Type B pancreatic cell (in vitro differentiated cells): ENCODE results near the gene KMT2C. TPM values are rescaled to one million over a fixed set of nuclear protein-coding genes. Genes with fewer than 3 reads are reported as not detected.
A peak's percentile ranks its signal among the peaks of the same experiment; 100 is the strongest.

ENCODE experiments used
- DNase-seq: peaks from one replicate; pipeline ENCODE4 v3.0.0; 2021; ENCODE audit warnings: mixed read lengths; ENCODE audit not compliant: unreplicated experiment; ENCODE audit errors: extremely low spot score
- H3K27ac Mint-ChIP-seq: 2 replicates; pipeline ENCODE4 v1.8.0; 2021; ENCODE audit warnings: mild to moderate bottlenecking, mixed read lengths
- H3K27me3 Mint-ChIP-seq: 2 replicates; pipeline ENCODE4 v1.8.0; 2021; ENCODE audit warnings: mixed read lengths
- H3K36me3 Mint-ChIP-seq: 2 replicates; pipeline ENCODE4 v1.8.0; 2021; ENCODE audit warnings: mixed read lengths
- H3K4me1 Mint-ChIP-seq: one replicate; pipeline ENCODE4 v1.8.0; 2021; ENCODE audit warnings: mixed read lengths; ENCODE audit not compliant: unreplicated experiment
- H3K4me3 Mint-ChIP-seq: 2 replicates; pipeline ENCODE4 v1.8.0; 2021; ENCODE audit warnings: mild to moderate bottlenecking, mixed read lengths
- H3K9me3 Mint-ChIP-seq: 2 replicates; pipeline ENCODE4 v1.8.0; 2021; ENCODE audit warnings: mixed read lengths
- long read RNA-seq: library from polyadenylated mRNA; unstranded; transcript quantifications from one replicate; pipeline ENCODE4 v2.0.0, GENCODE V29; 2020
- total RNA-seq: library from RNA; stranded (reverse); gene quantifications from 2 replicates; pipeline ENCODE4 v1.2.1, GENCODE V29; 2021; ENCODE audit warnings: low replicate concordance
- TF ChIP-seq, protein P1 (sequence below): fragments of 200-600 bp; sonication (generic); conservative IDR thresholded peaks from 2 replicates; pipeline ENCODE4 v1.5.0; 2021; ENCODE audit warnings: antibody characterized with exemption, mild to moderate bottlenecking

Gene KMT2C
- total RNA-seq: 60.3 and 66.4 TPM in 2 replicates
- long read RNA-seq, partial matches to known transcripts: 19 of 29 reads
- long read RNA-seq, other reads (novel, unspliced or antisense): 10 of 29 reads

DNA sequence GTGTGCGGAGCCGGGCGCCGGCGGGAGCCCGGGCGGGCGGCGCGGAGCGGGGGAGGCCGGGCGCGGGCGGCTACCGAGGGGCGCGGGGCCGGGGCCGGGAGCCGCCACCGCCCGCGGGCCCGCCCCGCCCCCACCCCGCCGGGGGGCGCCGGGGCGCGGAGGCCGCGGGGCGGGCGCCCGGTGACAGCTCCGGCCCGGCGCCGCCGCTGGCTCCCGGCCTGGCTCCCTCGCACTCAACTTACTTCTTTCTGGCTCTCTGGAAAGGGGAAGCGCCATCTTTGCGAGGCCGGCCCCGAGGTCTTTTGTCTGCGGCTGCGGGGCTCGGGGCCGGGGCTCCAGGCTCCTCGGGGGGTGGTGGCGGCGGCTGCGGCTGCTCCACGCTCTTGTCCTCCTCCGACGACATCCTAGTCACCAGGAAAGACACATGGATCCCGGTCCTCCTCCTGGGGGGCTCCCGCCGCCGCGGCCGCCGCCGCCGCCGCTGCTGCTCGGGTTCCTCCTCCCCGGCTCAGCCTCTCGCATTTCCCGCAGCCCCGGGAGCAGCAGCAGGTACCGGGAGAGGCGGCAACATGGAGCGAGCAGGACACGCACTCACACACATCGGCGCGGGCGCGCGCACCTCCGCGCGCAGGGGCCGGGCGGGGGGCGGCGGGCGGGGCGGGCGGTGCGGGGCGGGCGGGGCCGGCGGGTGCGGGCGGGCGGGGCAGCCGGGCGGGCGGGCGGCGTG lies at the start of gene KMT2C:
KMT2C (minus strand) TSS at position 620 of the 727 bp plus-strand sequence; CDS start at position 403, 217 bp downstream.
- H3K27ac Mint-ChIP-seq: peak within 1 kb of the TSS; percentile 97
- H3K4me3 Mint-ChIP-seq: peak within 1 kb of the TSS; percentile 96
- DNase-seq: no peak
- TF ChIP-seq, protein P1, sequence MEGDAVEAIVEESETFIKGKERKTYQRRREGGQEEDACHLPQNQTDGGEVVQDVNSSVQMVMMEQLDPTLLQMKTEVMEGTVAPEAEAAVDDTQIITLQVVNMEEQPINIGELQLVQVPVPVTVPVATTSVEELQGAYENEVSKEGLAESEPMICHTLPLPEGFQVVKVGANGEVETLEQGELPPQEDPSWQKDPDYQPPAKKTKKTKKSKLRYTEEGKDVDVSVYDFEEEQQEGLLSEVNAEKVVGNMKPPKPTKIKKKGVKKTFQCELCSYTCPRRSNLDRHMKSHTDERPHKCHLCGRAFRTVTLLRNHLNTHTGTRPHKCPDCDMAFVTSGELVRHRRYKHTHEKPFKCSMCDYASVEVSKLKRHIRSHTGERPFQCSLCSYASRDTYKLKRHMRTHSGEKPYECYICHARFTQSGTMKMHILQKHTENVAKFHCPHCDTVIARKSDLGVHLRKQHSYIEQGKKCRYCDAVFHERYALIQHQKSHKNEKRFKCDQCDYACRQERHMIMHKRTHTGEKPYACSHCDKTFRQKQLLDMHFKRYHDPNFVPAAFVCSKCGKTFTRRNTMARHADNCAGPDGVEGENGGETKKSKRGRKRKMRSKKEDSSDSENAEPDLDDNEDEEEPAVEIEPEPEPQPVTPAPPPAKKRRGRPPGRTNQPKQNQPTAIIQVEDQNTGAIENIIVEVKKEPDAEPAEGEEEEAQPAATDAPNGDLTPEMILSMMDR: no peak
- H3K4me1 Mint-ChIP-seq: peaks cover 27% of the 10 kb centered on the region
- H3K9me3 Mint-ChIP-seq: no peaks in the 10 kb centered on the region
- peaks cover 10% of the 10 kb centered on the region for H3K27me3 Mint-ChIP-seq
- H3K36me3 Mint-ChIP-seq: no peaks in the 10 kb centered on the region

DNA sequence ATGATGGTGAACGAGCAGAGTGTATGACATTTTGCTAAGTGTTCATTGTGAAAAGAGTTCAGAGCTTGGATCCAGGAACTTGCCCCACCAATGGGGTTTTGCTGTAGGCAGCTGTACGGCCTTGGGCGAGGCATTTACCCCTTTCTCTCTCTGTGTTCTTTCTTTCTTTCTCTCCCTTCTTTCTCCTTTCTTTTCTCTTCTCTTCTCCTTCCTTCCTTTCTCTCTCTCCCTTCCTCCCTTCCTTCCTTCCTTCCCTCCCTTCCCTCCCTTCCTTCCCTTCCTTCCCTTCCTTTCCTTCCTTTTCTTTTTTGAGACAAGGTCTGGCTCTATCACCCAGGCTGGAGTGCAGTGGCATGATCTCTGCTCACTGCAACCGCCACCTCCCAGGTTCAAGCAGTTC lies 45.3 kb upstream of the KMT2C start:
- TF ChIP-seq, protein P1: no peak
- H3K27ac Mint-ChIP-seq: no peak overlapping the region

DNA sequence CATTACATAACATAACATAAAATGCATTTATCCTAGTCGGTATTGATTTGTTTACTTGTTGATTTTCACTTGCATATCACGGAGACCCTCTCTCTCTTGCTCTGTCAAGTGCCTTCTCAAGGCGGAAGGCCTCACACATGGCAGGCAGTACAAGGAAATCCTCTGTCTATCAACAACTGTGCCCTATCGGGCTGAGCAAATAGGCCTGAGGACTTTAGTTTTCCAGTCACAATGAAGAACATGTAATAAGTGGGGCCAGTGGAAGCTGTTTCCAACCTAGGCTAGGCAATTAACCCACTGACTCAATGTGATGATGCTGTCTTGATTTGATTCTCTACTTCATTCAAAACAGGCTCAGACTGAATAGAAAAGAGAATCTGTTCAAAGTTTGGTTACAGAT lies 44.9 kb upstream of the KMT2C start:
- Mint-ChIP-seq H3K36me3 (no peaks in the 10 kb centered on the region), H3K27ac (no peak overlapping the region), H3K4me3 (no peak overlapping the region), H3K27me3 (no peaks in the 10 kb centered on the region), H3K9me3 (no peaks in the 10 kb centered on the region), H3K4me1 (no peaks in the 10 kb centered on the region)
- TF ChIP-seq, protein P1: no peak
- DNase-seq: no peak

More for the DNA sequence above, 45.3 kb upstream of the KMT2C start:
- no peaks in the 10 kb centered on the region for H3K36me3 Mint-ChIP-seq
- no peak overlapping the region for H3K4me3 Mint-ChIP-seq
- H3K4me1 Mint-ChIP-seq: no peaks in the 10 kb centered on the region
- H3K9me3 Mint-ChIP-seq: no peaks in the 10 kb centered on the region
- H3K27me3 Mint-ChIP-seq: no peaks in the 10 kb centered on the region
- no peak for DNase-seq

DNA sequence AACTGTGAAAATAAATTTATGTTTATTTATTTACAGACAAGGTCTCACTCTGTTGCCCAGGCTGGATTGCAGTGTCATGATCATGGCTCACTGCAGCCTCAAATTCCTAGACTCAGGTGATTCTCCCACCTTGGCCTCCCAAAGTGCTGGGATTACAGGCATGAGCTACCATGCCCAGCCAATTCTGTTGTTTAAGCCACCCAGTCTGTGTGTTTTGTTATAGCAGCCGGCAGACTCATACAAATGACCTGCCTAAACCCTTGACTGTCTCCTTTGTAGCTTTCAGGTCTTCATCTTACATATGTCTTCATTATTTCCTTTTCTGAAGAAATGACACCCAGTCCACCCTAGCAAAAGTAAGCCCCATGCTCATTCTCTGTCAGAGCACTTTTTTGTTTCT lies 43.8 kb upstream of the KMT2C start:
- Mint-ChIP-seq H3K4me1 (no peaks in the 10 kb centered on the region), H3K9me3 (no peaks in the 10 kb centered on the region), H3K36me3 (no peaks in the 10 kb centered on the region), H3K27ac (no peak overlapping the region), H3K4me3 (no peak overlapping the region), H3K27me3 (no peaks in the 10 kb centered on the region)
- no peak for DNase-seq
- TF ChIP-seq, protein P1: no peak

DNA sequence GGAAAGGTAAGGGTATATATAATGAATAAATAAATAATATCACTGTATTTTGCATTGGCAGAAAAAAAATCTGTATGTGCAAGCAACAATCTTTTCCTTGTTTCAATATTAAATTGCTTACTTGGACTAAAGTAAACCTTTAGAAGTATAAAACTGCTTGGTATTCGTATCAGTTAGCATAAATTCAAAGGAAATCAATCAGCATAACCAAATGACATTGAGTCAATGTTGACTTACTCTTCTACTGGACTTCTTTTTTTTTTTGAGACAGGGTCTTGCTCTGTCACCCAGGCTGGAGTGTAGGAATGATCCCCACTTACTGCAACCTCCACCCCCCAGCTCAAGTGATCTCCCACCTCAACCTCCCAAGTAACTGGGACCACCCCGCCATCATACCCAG lies 42.3 kb upstream of the KMT2C start:
- Mint-ChIP-seq H3K9me3 (no peaks in the 10 kb centered on the region), H3K36me3 (no peaks in the 10 kb centered on the region), H3K27ac (no peak overlapping the region), H3K4me1 (no peaks in the 10 kb centered on the region), H3K27me3 (no peaks in the 10 kb centered on the region), H3K4me3 (no peak overlapping the region)
- TF ChIP-seq, protein P1: no peak
- no peak for DNase-seq
